Lung (tissue), 12 donors: ENCODE measurements around the gene FOXJ3. TPM values are rescaled to one million over a fixed set of nuclear protein-coding genes. Genes with fewer than 3 reads are reported as not detected.
"Not testable (repeated sequence)": the region's sequence is repeated elsewhere in the genome, so short reads cannot be mapped to it uniquely, and the experiment has no call there.

Source experiments
- ATAC-seq: fragments of 200-7000 bp; cut with Tn5 transposase; one replicate; pipeline ENCODE4 v1.9.1; 2020; ENCODE audit warnings: moderate number of reproducible peaks; ENCODE audit not compliant: insufficient read depth, low FRiP score
- DNase-seq, 3 donors: peaks; one replicate each; pipeline ENCODE4 v3.0.0-alpha.2; 2013 to 2017
- H3K27ac ChIP-seq, 2 donors: one replicate each; pipeline ENCODE4 v1.5.1; 2013; ENCODE audit warnings: mild to moderate bottlenecking in 2 of 2, moderate library complexity in 2 of 2, control low read depth in 1 of 2, inconsistent platforms in 1 of 2, low read depth in 1 of 2, low read length in 1 of 2
- H3K27me3 ChIP-seq, 3 donors: one replicate each; pipeline ENCODE4 v1.5.1; 2013; ENCODE audit warnings: low read length in 2 of 3; ENCODE audit not compliant: control insufficient read depth in 3 of 3, insufficient read depth in 3 of 3
- H3K36me3 ChIP-seq, 4 donors: one replicate each; pipeline ENCODE4 v1.5.1; 2013; ENCODE audit warnings: low read length in 4 of 4, mild to moderate bottlenecking in 1 of 4, moderate library complexity in 1 of 4; ENCODE audit not compliant: control insufficient read depth in 4 of 4, insufficient read depth in 4 of 4
- H3K4me1 ChIP-seq, 5 donors: one replicate each; pipeline ENCODE4 v1.5.1; 2013; ENCODE audit warnings: low read length in 5 of 5, mild to moderate bottlenecking in 2 of 5, moderate library complexity in 1 of 5; ENCODE audit not compliant: control insufficient read depth in 5 of 5, insufficient read depth in 5 of 5
- H3K4me3 ChIP-seq: one replicate; pipeline ENCODE4 v1.5.1; 2013; ENCODE audit warnings: mild to moderate bottlenecking, control low read depth, moderate library complexity
- H3K9ac ChIP-seq, 2 donors: one replicate each; pipeline ENCODE4 v1.5.1; 2013; ENCODE audit warnings: low read length in 2 of 2, control low read depth in 1 of 2; ENCODE audit not compliant: insufficient read depth in 1 of 2
- H3K9me3 ChIP-seq, 4 donors: one replicate each; pipeline ENCODE4 v1.5.1; 2013; ENCODE audit warnings: low read length in 3 of 4, mild to moderate bottlenecking in 1 of 4, moderate library complexity in 1 of 4; ENCODE audit not compliant: control insufficient read depth in 4 of 4, insufficient read depth in 3 of 4
- WGBS, 2 donors: extraction: QIAGEN DNeasy Blood & Tissue Kit; methylation state at CpG; one replicate each; pipeline ENCODE4 v1.1.7; 2013; 5-methylcytosine and 5-hydroxymethylcytosine counted together
- polyA plus RNA-seq, 2 donors: library from polyadenylated mRNA; stranded (reverse); fragments of 200-250 nt; gene quantifications; one replicate each; pipeline ENCODE4 v1.2.1, GENCODE V29; 2013
- total RNA-seq, 2 donors: library from RNA; depleted of rRNA in 1 of 2; stranded (reverse); fragments of >200 nt in 1 of 2; gene quantifications; one replicate each; pipeline ENCODE4 v1.2.1, GENCODE V29; 2014 to 2021
- TF ChIP-seq, protein P1 (sequence below): IDR thresholded peaks from 2 replicates; pipeline ENCODE4 v1.5.1; 2012; ENCODE audit warnings: mild to moderate bottlenecking; ENCODE audit errors: control extremely low read depth, extremely low read depth
- donor health status: control.
- donor health status: control.
- donor health status: Bipolar disorder and iron deficiency.
- donor health status: healthy.
- donor health status: DM: yes; HTN: yes; CAD: no.

Gene FOXJ3
- total and polyA plus RNA-seq, 4 donors: 11.9 to 106 (median 26.6) TPM

DNA sequence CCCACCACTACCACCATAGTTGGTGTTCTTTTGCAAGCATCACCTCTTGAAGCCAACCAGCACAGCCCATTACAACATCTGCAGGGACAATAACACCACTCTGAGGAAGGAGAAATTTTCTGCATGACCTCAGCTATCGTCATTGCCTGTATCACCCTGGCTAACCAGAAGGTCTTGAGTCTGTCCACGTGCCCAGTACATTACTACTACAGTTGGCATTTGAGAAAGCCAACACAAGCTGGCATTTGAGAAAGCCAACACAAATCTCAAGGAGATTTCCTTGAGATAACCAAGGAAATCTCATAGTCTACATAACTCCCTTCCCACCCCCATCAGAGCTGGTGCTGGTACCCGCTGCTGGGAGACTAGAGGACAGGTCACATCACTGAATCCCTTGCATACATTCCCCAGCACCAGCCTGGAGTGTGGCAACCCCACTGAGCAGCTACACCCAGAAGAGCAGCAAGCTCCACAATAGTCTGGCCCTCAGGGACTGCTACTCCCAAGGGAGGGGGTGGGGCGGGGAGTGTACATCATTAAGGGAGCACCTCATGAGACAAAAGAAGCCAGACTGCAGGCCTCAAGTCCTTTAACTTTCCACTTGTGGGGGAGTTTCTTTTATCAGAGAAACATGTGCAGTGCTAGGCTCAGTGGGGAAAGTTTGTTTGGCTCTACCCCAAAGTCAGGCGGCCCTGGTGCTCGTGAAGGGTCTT, 124.5 kb downstream of the FOXJ3 start:
- 96% methylated on average over 6 of the region's 6 CpGs for WGBS, 2 donors
- H3K4me1 ChIP-seq: peaks cover 0 to 16% (median 0%) of the 10 kb centered on the region in 5 donors
- ATAC-seq: no peak

DNA sequence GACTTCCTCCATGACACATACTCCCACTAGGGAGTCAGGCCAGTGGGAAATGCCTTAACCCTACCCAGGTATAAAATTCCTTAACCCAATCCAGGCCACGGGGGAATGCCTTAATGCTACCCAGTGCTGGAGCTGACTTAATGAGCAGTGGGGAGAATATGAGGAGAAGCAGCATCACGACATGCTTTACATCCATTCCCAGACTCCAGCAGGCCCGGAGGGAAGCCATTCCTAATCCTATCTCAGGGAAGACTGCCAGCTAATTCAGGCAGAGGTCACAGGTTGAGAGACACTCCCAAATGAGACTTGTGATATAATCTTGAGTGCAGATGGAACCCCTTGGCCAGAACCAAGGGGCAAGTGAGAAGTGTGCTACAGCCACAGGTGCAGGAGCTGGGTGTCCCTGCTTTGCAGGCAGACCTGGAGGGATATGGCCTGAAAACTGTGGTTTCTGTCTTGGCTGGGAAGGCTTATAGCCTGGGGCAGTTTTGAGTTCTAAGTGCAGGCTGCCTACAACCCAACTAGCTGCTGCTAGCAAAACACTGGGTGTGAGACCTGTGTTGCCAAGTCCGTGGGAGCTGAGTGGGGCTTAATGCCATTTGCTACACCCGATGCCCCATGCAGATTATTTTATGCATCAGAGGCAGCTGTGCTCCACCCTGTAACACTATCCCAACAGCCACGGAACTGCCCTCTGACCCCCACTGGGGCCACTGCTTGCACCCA, 125.3 kb downstream of the FOXJ3 start:
- TF ChIP-seq, protein P1, sequence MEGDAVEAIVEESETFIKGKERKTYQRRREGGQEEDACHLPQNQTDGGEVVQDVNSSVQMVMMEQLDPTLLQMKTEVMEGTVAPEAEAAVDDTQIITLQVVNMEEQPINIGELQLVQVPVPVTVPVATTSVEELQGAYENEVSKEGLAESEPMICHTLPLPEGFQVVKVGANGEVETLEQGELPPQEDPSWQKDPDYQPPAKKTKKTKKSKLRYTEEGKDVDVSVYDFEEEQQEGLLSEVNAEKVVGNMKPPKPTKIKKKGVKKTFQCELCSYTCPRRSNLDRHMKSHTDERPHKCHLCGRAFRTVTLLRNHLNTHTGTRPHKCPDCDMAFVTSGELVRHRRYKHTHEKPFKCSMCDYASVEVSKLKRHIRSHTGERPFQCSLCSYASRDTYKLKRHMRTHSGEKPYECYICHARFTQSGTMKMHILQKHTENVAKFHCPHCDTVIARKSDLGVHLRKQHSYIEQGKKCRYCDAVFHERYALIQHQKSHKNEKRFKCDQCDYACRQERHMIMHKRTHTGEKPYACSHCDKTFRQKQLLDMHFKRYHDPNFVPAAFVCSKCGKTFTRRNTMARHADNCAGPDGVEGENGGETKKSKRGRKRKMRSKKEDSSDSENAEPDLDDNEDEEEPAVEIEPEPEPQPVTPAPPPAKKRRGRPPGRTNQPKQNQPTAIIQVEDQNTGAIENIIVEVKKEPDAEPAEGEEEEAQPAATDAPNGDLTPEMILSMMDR: no peak

More for the DNA sequence above, 124.5 kb downstream of the FOXJ3 start:
- no peak for DNase-seq
- H3K27ac ChIP-seq: no peak overlapping the region
- TF ChIP-seq, protein P1: no peak
- no peak overlapping the region for H3K4me3 ChIP-seq
- H3K9me3 ChIP-seq: peaks cover 0 to 6% (median 0%) of the 10 kb centered on the region in 4 donors
- H3K36me3 ChIP-seq: peaks cover 0 to 5% (median 2%) of the 10 kb centered on the region in 4 donors
- no peak overlapping the region for H3K9ac ChIP-seq
- no peaks in the 10 kb centered on the region for H3K27me3 ChIP-seq

DNA sequence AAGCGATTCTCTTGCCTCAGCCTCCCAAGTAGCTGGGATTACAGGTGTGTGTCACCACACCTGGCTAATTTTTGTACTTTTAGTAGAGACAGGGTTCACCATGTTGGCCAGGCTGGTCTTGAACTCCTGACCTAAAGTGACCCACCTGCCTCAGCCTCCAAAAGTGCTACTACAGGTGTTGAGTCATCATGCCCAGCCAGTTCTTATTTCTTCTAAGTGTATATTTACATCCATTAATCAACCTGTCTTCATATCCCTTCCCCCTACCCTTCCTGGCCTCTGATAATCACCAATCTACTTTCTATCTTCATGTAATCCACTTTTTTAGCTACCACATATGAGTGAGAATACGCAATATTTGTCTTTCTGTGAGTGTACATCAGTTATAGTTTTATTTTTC, 128.1 kb downstream of the FOXJ3 start:
- not testable (repeated sequence) for ATAC-seq, H3K27ac ChIP-seq, H3K4me3 ChIP-seq, DNase-seq, H3K27me3 ChIP-seq, H3K9ac ChIP-seq, H3K9me3 ChIP-seq
- peaks cover 0 to 13% (median 0%) of the 10 kb centered on the region in 5 donors for H3K4me1 ChIP-seq
- WGBS, 2 donors: 97 to 100% methylated on average over 2 of the region's 2 CpGs
- H3K36me3 ChIP-seq: peaks cover 0 to 23% (median 7%) of the 10 kb centered on the region in 4 donors

More for the DNA sequence above, 125.3 kb downstream of the FOXJ3 start:
- Histone ChIP-seq H3K27ac (no peak overlapping the region), H3K9me3 (peaks cover 0 to 6% (median 0%) of the 10 kb centered on the region in 4 donors), H3K27me3 (no peaks in the 10 kb centered on the region), H3K4me3 (no peak overlapping the region), H3K36me3 (peaks cover 0 to 5% (median 2%) of the 10 kb centered on the region in 4 donors), H3K9ac (no peak overlapping the region), H3K4me1 (peaks cover 0 to 16% (median 0%) of the 10 kb centered on the region in 5 donors)
- no peak for DNase-seq
- no peak for ATAC-seq
- WGBS, 2 donors: 88 to 90% methylated on average over 6 of the region's 6 CpGs

DNA sequence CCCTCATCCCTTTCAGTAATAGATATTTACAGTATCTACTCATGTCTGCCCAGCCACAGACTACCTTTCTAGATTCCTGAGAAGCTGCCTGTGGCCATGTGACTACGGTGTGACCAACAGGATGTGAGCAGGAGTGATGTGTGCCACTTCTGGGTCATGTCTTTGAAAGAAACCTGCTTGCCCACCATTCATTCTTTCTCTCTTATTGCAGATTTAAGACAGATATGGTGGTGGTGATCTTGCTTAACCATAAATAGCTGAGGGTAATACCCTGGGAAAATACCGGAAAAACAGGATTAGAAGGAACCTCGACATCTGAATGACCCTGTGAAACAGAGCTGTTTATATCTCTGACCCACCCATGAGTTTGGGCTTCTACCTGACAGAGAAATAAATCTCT, 128.9 kb downstream of the FOXJ3 start:
- H3K27ac ChIP-seq: no peak overlapping the region
- H3K9me3 ChIP-seq: peaks cover 0 to 4% (median 1%) of the 10 kb centered on the region in 4 donors
- no peak overlapping the region for H3K9ac ChIP-seq
- no peak for ATAC-seq
- 79 to 89% methylated on average over 3 of the region's 3 CpGs for WGBS, 2 donors
- DNase-seq: no peak
- H3K36me3 ChIP-seq: peaks cover 0 to 23% (median 8%) of the 10 kb centered on the region in 4 donors
- TF ChIP-seq, protein P1: no peak
- no peaks in the 10 kb centered on the region for H3K27me3 ChIP-seq
- H3K4me1 ChIP-seq: peaks cover 0 to 9% (median 0%) of the 10 kb centered on the region in 5 donors
- H3K4me3 ChIP-seq: no peak overlapping the region
